ENCODE measurements around the gene GNG7.
"Not testable (repeated sequence)": the region's sequence is repeated elsewhere in the genome, so short reads cannot be mapped to it uniquely, and the experiment has no call there.

The GNG7 gene

GRCh38 chr19:2547033-2547680 lies 155.3 kb downstream of the GNG7 start:
- DNase-seq = no peak

DNA sequence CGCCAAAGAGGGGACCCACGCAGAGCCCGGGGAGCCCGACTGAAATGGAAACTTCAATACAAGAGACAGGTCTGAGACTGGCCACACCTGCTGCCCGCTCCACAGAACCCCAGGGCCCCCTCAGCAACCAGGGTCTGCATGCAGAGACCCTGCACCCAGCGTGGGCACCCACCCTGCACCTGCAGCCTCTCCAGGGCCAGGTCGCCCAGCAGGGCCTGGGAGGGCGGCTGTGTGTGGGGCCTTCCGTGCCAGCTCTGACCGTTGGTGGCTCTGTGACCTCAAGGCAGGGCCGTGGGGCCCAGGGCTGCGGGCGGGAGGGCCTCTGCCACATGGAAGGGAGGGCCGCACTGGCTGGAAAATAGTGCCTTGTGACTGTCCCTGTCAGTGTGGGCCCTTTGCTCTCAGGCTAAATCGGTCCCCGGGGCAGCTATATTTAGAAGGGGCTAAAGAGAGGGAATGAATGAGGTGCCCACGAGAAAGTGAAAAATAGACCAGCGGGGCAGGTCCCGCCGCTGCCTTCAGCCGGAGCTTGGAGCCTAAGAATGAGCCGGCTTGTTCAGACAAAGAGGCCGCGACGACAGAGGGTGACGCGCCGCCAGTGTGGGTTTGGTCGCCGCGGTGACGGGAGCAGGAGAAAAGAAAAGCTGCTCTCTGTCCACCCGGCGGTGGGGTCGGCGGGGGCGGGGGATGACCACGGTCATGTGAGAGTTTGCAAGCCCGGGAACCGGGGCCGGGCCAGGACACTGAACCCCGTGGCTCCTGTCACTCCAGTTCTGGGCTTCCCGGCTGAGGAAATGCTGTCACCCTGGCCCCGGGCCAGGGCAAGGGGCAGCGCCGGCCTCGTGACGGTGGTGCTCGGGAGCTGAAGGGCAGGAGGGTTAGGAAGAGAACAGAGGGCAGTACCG lies 156.1 kb downstream of the GNG7 start:
- no peak for DNase-seq

DNA sequence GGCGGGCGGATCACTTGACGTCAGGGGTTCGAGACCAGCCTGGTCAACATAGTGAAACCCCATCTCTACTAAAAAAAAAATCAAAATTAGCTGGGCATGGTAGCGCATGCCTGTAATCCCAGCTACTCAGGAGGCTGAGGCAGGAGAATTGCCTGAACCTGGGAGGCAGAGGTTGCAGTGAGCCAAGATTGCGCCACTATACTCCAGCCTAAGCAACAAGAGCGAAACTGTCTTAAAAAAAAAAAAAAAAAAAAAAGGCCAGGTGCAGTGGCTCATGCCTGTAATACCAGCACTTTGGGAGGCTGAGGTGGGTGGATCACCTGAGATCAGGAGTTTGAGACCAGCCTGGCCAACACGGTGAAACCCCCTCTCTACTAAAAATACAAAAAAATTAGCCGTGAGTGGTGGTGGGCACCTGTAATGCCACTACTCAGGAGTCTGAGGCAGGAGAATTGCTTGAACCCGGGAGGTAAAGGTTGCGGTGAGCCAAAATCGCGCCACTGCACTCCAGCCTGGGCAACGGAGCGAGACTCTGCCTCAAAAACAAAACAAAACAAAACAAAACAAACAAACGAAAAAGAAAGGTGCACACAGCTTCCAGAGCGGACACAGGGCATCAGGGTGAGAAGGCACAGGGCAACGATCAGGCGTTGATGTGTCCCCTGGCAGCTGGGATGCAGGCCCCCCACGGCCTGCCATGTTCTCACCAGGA lies 156.9 kb downstream of the GNG7 start:
- DNase-seq = not testable (repeated sequence)

GRCh38 chr19:2544576-2545415 lies 157.7 kb downstream of the GNG7 start:
- no peak for DNase-seq

GRCh38 chr19:2543463-2544442 lies 158.7 kb downstream of the GNG7 start:
- DNase-seq = peak; percentile 72

DNA sequence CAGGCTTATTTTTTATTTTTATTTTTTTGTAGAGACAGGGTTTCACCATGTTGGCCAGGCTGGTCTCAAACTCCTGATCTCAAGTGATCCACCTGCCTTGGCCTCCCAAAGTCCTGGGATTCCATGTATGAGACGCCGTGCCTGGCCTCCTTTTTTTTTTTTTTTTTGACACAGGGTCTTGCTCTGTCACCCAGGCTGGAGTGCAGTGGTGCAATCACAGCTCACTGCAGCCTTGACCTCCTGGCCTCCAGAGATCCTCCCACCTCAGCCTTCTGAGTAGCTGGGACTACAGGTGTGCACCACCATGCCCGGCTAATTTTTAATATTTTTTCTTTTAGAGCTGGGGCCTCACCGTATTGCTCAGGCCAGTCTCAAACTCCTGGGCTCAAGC lies 159.4 kb downstream of the GNG7 start:
- not testable (repeated sequence) for DNase-seq

DNA sequence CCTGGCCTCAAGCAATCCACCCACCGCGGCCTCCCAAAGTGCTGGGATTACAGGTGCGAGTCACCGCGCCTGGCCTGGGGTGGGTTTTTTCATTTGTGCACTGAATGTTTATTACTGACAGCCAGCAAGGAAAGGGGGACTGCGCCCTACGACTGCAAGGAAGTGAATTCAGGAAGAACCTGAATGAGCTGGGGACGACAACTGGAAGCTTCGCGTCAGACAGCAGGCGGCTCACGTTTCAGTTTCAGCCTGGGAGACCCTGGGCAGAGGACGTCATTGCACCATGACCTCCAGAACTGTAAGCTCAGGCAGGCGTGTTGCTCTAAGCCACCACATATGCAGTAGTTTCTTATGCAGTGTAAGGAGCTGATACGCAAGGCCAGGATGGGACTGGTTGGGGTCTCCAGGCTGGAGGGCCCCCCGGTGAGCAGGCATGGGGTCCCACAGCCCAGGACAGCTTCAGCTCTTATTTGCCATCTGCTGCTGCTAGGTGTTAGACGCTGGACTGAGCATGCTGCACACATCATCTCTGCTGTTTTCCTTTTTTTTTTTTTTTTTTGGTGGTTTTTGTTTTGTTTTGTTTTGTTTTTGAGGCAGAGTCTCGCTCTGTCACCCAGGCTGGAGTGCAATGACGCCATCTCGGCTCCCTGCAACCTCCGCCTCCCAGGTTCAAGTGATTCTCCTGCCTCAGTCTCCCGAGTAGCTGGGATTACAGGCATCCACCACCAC lies 160.0 kb downstream of the GNG7 start:
- DNase-seq = no peak

- DNase-seq = no peak
Observed at GRCh38 chr19:2540646-2541454, 161.6 kb downstream of the GNG7 start.

- DNase-seq = no peak
Observed at GRCh38 chr19:2540251-2540645, 162.2 kb downstream of the GNG7 start.

GRCh38 chr19:2538096-2538757 lies 164.3 kb downstream of the GNG7 start:
- no peak for DNase-seq

DNA sequence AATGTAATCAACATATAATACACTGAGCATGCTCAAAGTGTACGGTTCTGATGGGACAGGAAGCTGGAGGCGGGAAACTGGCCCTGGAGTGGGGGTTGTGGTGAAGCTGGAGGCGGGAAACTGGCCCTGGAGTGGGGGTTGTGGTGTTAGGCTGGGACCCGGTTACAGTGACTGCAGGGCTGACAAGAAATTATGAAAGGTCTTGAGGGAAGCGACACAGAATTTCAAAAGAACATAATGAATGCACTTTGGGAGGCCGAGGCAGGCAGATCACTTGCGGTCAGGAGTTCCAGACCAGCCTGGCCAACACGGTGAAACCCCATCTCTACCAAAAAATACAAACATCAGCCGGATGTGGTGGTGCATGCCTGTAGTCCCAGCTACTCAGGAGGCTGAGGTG lies 164.9 kb downstream of the GNG7 start:
- peak; percentile 20 for DNase-seq

DNA sequence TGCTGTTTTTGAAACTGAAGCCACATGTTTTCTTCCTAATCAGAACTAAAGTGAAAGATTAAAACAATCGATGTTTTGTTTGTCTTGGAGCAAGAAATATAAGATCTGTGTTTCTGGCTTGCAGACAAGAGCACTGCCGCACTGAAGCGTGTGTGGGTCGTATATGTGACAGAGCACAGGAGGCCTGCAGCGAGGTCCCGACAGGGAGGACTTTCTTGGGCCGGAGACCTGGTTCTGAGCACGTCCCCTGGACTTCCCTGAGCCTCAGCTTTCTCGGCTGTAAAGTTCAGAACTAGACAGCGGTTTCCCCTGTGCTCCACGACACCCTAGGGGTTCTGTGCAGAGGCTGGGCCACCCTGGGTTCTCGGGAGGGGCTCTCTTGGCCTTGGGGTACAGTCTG lies 166.0 kb downstream of the GNG7 start:
- no peak for DNase-seq

- no peak for DNase-seq
Observed at GRCh38 chr19:2534423-2535013, 168.0 kb downstream of the GNG7 start.

DNA sequence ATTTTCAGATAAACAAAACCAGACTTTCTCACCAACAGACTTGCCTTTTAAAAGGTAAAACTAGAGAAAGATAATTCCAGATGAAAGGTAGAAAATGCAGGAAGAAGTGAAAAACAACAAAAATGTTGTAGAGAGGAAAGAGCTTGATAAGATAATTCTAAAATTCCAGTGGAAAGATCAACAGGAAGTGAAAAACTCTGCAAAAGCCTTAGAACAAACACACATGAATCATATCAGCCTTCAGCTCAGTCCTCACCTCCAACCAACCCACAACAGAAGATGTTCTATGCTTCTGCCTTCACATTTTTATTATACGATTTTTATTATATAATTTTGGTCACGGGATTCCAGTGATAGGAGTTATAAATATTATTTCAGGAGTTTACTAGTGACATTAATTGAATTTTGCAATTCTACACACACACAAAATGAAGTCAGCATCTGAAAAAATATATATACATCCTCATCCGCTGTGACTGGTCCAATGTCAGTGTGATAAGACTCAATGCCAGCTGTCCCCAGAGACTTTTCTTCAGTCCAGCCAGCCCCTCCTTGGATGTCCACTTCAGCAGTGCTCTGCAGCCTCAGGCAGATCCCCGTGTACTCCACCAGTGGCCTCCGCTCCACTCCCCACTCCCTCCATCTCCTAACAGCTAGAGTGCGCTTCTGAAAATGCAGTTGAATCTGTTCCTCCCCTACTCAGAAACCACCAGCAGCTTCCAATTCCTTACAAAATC lies 168.6 kb downstream of the GNG7 start:
- no peak for DNase-seq

DNA sequence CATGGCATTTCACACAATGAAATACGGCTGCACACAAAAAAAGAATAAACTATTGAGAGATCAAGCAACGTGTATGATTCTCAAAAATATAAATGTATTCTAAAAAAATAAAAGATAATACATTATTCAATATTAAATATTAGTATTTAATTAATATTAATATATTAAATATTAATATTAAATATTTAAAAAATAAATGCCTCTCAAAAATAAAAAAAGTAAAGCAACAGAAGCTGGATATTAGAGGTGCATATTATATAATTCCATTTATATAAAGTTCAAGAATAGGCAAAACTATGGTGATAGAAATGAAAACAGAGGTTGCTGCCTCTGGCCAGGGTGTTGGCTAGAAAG lies 169.4 kb downstream of the GNG7 start:
- DNase-seq = no peak

DNA sequence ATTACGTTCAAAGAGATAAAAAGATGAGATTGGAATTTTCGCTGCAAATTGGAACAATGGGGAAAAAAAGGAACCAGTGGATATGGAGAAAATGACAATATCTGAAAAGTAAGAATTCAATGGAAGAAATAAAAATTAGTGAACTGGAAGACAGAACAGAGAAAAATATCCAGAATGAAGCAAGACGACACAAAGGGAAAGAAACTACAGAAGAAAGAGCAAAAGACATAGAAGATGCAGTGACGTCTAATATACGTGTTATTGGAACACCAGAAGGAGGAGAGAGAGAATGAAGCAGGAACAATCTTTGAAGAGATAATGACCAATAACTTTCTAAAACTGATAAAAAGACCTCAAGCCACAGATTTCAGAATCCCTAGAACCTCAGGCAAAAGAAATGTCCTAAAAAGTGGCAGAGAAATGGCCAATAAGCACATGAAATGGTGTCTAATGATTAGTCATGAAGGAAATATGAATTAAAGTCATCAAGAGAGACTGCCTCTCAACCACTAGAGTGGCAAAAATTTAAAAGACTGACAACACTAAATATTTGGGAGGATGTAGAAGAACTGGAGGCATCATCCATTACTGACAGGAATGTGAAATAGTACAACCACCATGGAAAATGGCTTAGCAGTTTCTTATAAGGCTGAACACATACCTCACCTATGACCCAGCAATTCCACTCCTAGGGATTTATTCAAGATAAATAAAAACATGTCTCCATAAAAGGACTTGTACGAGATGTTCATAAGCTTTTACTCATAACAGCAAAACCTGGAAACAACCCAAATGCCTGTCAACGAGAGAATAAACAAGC lies 170.0 kb downstream of the GNG7 start:
- no peak for DNase-seq

GRCh38 chr19:2529942-2530341 lies 172.6 kb downstream of the GNG7 start:
- DNase-seq = not testable (repeated sequence)
